22Rv1 (cell line): ENCODE data around the gene DGUOK.

Source experiments
- ZFX ChIP-seq: fragments of 450-650 bp; IDR thresholded peaks from 2 replicates; pipeline ENCODE4 v1.6.1; 2017; ENCODE audit warnings: antibody characterized with exemption, borderline replicate concordance
- TF ChIP-seq, protein P1 (sequence below): fragments of 450-650 bp; IDR thresholded peaks from 2 replicates; pipeline ENCODE4 v1.5.1; 2017; ENCODE audit warnings: mild to moderate bottlenecking

- TF ChIP-seq, protein P1, sequence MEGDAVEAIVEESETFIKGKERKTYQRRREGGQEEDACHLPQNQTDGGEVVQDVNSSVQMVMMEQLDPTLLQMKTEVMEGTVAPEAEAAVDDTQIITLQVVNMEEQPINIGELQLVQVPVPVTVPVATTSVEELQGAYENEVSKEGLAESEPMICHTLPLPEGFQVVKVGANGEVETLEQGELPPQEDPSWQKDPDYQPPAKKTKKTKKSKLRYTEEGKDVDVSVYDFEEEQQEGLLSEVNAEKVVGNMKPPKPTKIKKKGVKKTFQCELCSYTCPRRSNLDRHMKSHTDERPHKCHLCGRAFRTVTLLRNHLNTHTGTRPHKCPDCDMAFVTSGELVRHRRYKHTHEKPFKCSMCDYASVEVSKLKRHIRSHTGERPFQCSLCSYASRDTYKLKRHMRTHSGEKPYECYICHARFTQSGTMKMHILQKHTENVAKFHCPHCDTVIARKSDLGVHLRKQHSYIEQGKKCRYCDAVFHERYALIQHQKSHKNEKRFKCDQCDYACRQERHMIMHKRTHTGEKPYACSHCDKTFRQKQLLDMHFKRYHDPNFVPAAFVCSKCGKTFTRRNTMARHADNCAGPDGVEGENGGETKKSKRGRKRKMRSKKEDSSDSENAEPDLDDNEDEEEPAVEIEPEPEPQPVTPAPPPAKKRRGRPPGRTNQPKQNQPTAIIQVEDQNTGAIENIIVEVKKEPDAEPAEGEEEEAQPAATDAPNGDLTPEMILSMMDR = peak; percentile 25; the same call in 1 of the 2 replicates
- no peak for TF ChIP-seq ZFX
These were observed 76.1 kb downstream of the DGUOK start for GRCh38 chr2:74002505-74003421.
